Measurements from ENCODE around the gene USP15. TPM values are rescaled to one million over a fixed set of nuclear protein-coding genes. Genes with fewer than 3 reads are reported as not detected.

USP15 gene
- total RNA-seq, 4 donors from 2014 or later, result 26.4 to 72.0 (median 63.8) TPM

DNA sequence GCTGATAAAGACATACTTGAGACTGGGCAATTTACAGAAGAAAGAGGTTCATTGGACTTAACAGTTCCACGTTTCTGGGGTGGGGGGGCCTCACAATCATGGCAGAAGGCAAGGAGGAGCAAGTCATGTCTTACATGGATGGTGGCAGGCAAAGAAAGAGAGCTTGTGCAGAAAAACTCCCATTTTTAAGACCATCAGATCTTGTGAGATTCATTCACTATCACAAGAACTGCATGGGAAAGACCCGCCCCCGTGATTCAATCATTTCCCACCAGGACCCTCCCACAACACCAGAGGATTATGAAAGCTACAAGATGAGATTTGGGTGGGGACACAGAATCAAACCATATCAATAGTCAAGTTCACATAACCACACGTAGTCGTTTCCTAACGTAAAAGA is 85.5 kb downstream of the USP15 start:
- no peak for DNase-seq
- 92 to 94% methylated on average over 6 of the region's 6 CpGs for WGBS, 2 donors
- no peak overlapping the region for H3K27ac ChIP-seq
- peaks cover 0 to 47% (median 8%) of the 10 kb centered on the region in 3 donors for H3K36me3 ChIP-seq
- no peaks in the 10 kb centered on the region for H3K4me1 ChIP-seq
- intact Hi-C loops (cut with DNase I), result no loop called here
- H3K9me3 ChIP-seq, result no peaks in the 10 kb centered on the region
- H3K27me3 ChIP-seq, result no peaks in the 10 kb centered on the region
- H3K4me3 ChIP-seq, result no peak overlapping the region
- TF ChIP-seq, protein P1, sequence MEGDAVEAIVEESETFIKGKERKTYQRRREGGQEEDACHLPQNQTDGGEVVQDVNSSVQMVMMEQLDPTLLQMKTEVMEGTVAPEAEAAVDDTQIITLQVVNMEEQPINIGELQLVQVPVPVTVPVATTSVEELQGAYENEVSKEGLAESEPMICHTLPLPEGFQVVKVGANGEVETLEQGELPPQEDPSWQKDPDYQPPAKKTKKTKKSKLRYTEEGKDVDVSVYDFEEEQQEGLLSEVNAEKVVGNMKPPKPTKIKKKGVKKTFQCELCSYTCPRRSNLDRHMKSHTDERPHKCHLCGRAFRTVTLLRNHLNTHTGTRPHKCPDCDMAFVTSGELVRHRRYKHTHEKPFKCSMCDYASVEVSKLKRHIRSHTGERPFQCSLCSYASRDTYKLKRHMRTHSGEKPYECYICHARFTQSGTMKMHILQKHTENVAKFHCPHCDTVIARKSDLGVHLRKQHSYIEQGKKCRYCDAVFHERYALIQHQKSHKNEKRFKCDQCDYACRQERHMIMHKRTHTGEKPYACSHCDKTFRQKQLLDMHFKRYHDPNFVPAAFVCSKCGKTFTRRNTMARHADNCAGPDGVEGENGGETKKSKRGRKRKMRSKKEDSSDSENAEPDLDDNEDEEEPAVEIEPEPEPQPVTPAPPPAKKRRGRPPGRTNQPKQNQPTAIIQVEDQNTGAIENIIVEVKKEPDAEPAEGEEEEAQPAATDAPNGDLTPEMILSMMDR (IDR thresholded peaks at IDR 0.05), result no peak
- TF ChIP-seq POLR2A (IDR thresholded peaks at IDR 0.05), result no peak

DNA sequence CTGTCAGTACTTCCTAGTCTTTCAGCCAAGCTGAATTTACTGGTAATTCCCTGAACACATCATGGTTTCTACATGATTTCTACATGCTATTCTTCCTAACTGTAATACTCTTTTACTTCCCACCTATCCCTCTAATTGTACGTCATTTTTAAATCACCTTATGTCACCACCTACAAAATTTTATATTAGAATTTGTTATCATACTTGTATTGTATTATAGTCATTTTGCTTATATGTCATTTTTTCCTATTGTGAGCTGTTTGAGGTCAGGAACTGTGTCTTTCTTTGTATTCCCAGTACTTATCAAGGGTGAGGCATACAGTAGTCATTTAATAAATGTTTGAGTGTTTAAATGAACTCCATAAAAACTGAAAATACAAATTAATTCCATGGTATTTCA is 86.6 kb downstream of the USP15 start:
- no peaks in the 10 kb centered on the region for H3K4me1 ChIP-seq
- DNase-seq, result no peak
- no peak overlapping the region for H3K27ac ChIP-seq
- WGBS, 2 donors, result 88 to 91% methylated on average over 1 of the region's 1 CpG
- H3K27me3 ChIP-seq, result no peaks in the 10 kb centered on the region
- TF ChIP-seq, protein P1 (IDR thresholded peaks at IDR 0.05), result no peak
- TF ChIP-seq POLR2A (IDR thresholded peaks at IDR 0.05), result no peak
- peaks cover 0 to 48% (median 8%) of the 10 kb centered on the region in 3 donors for H3K36me3 ChIP-seq
- intact Hi-C loops (cut with DNase I), result no loop called here
- no peaks in the 10 kb centered on the region for H3K9me3 ChIP-seq
- H3K4me3 ChIP-seq, result no peak overlapping the region

DNA sequence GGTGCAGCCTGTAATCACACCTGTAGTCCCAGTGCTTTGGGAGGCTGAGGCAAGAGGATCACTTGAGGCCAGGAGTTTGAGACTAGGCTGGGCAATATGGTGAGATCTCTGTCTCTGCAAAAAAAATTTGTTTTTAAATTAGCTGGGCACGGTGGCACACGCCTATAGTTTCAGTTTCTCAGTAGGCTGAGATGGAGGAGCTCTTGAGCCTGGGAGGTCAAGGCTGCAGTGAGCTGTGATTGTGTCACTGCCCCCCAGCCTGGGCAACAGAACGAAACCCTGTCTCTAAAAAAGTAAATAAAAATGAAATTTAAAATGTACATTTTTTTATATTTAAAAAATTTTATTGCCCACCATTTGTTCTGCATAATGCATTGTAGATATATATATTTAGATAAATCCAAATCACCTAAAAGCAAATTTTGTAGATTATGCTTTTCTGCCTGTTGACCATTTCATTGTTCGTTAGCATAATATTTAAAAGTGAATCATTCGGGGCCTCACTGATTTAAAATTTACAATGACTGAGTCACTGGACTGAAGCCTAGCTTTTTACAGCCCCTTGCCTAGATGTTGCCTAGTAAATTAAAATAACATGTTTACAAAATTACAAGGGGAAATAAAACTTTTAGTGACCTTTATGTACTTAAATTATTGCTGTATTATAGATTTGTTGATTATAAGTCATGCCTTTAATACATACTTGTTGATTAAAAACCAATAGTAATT is 87.9 kb downstream of the USP15 start:
- 87% methylated on average over 5 of the region's 5 CpGs for WGBS, 2 donors
- no peak overlapping the region for H3K27ac ChIP-seq
- H3K36me3 ChIP-seq, result peaks cover 0 to 38% (median 2%) of the 10 kb centered on the region in 3 donors
- TF ChIP-seq POLR2A (IDR thresholded peaks at IDR 0.05), result no peak
- TF ChIP-seq, protein P1 (IDR thresholded peaks at IDR 0.05), result no peak
- no peaks in the 10 kb centered on the region for H3K4me1 ChIP-seq
- intact Hi-C loops (cut with DNase I), result no loop called here
- H3K27me3 ChIP-seq, result no peaks in the 10 kb centered on the region
- DNase-seq, result no peak
- H3K9me3 ChIP-seq, result no peaks in the 10 kb centered on the region
- H3K4me3 ChIP-seq, result no peak overlapping the region

DNA sequence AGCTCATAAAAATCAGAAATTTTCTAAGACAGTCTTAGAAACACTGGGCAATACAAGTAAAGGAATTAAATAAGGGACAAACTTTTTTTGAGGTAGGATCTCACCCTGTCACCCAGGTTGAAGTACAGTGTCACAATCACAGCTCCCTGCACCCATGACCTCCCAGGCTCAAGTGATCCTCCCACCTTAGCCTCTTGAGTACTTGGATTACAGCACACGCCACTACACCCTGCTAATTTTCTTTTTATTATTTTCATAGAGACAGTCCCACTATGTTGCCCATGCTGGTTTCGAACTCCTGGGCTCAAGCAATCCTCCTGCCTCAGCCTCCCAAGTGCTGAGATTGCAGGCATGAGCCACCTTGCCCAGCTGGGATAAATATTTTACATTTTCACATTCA is 90.3 kb downstream of the USP15 start:
- Histone ChIP-seq H3K9me3 (no peaks in the 10 kb centered on the region), H3K27me3 (no peaks in the 10 kb centered on the region), H3K36me3 (peaks cover 0 to 18% (median 0%) of the 10 kb centered on the region in 3 donors), H3K4me3 (no peak overlapping the region), H3K4me1 (no peaks in the 10 kb centered on the region), H3K27ac (no peak overlapping the region)
- intact Hi-C loops (cut with DNase I), result no loop called here
- no peak for DNase-seq
- TF ChIP-seq, protein P1 (IDR thresholded peaks at IDR 0.05), result no peak
- TF ChIP-seq POLR2A (IDR thresholded peaks at IDR 0.05), result no peak
- WGBS, 2 donors, result 90% methylated on average over 2 of the region's 2 CpGs

DNA sequence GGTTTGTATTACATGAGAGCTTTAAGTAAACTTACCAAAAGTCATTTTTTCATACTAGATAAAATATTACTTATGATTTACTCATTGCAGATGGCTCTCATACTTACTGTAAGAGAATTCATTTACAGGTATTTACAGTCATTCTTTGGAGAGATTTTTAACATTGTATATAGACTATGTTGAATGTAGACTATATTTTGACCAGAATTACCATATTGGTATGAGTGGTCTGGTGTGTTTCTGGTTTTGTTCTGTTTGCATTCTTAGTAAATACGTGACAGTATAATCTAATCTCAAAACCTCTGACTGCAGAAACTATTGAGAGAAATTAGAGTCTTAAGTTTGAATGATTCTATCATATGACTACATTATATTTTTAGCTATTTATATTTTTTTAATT is 91.1 kb downstream of the USP15 start:
- Histone ChIP-seq H3K27ac (no peak overlapping the region), H3K27me3 (no peaks in the 10 kb centered on the region), H3K4me1 (no peaks in the 10 kb centered on the region), H3K9me3 (no peaks in the 10 kb centered on the region), H3K36me3 (peaks cover 0 to 17% (median 0%) of the 10 kb centered on the region in 3 donors), H3K4me3 (no peak overlapping the region)
- 82 to 94% methylated on average over 1 of the region's 1 CpG for WGBS, 2 donors
- TF ChIP-seq, protein P1 (IDR thresholded peaks at IDR 0.05), result no peak
- no peak for TF ChIP-seq POLR2A (IDR thresholded peaks at IDR 0.05)
- no peak for DNase-seq
- intact Hi-C loops (cut with DNase I), result no loop called here
